Astrocyte (in vitro differentiated cells and primary cell): ENCODE results near the gene SULF2. TPM values are rescaled to one million over a fixed set of nuclear protein-coding genes. Genes with fewer than 3 reads are reported as not detected.

Source experiments
- DNase-seq: peaks from one replicate; pipeline ENCODE4 v3.0.0-alpha.2; 2010; ENCODE audit warnings: low read depth
- FAIRE-seq: peaks from 2 replicates; lab custom pipeline; 2011; peaks lifted over from hg19 to GRCh38; lab: Jason Lieb, UNC
- H2AFZ ChIP-seq: 2 replicates; pipeline ENCODE4 v1.6.0; 2012; ENCODE audit warnings: low read depth, low read length, inconsistent platforms
- H3K27ac ChIP-seq: 2 replicates; pipeline ENCODE4 v1.5.1; 2011; ENCODE audit warnings: low read depth, low read length, inconsistent platforms
- H3K27me3 ChIP-seq: 2 replicates; pipeline ENCODE4 v1.6.0; 2011; ENCODE audit warnings: low read length, inconsistent platforms; ENCODE audit not compliant: insufficient read depth
- H3K36me3 ChIP-seq: 2 replicates; pipeline ENCODE4 v1.5.1; 2011; ENCODE audit warnings: low read length, inconsistent platforms; ENCODE audit not compliant: insufficient read depth
- H3K4me1 ChIP-seq: 2 replicates; pipeline ENCODE4 v1.5.1; 2011; ENCODE audit warnings: low read length, inconsistent platforms; ENCODE audit not compliant: insufficient read depth
- H3K4me2 ChIP-seq: 2 replicates; pipeline ENCODE4 v1.6.0; 2012; ENCODE audit warnings: low read length, inconsistent platforms
- H3K4me3 ChIP-seq: 2 replicates; pipeline ENCODE4 v1.5.1; 2011; ENCODE audit warnings: low read depth, mild to moderate bottlenecking, low read length, inconsistent platforms; ENCODE audit not compliant: insufficient read depth
- H3K79me2 ChIP-seq: 2 replicates; pipeline ENCODE4 v1.6.0; 2012; ENCODE audit warnings: mild to moderate bottlenecking, low read length, inconsistent platforms; ENCODE audit not compliant: insufficient read depth
- H3K9ac ChIP-seq: 2 replicates; pipeline ENCODE4 v1.6.0; 2012; ENCODE audit warnings: mild to moderate bottlenecking, low read length, inconsistent platforms
- H3K9me3 ChIP-seq: 2 replicates; pipeline ENCODE4 v1.5.1; 2012; ENCODE audit warnings: low read depth, mild to moderate bottlenecking, low read length, inconsistent platforms; ENCODE audit not compliant: insufficient read depth
- H4K20me1 ChIP-seq: 2 replicates; pipeline ENCODE4 v1.6.0; 2012; ENCODE audit warnings: low read length, inconsistent platforms; ENCODE audit not compliant: insufficient read depth
- H3K27ac Mint-ChIP-seq: one replicate; pipeline ENCODE4 v1.8.0; 2021; ENCODE audit warnings: mild to moderate bottlenecking, mixed read lengths; ENCODE audit not compliant: unreplicated experiment
- H3K27me3 Mint-ChIP-seq: one replicate; pipeline ENCODE4 v1.8.0; 2021; ENCODE audit warnings: low read depth, mixed read lengths; ENCODE audit not compliant: unreplicated experiment
- H3K36me3 Mint-ChIP-seq: one replicate; pipeline ENCODE4 v1.8.0; 2021; ENCODE audit warnings: low read depth, mixed read lengths; ENCODE audit not compliant: unreplicated experiment
- H3K4me1 Mint-ChIP-seq: one replicate; pipeline ENCODE4 v1.8.0; 2021; ENCODE audit warnings: low read depth, mixed read lengths; ENCODE audit not compliant: unreplicated experiment
- H3K4me3 Mint-ChIP-seq: one replicate; pipeline ENCODE4 v1.8.0; 2021; ENCODE audit warnings: mild to moderate bottlenecking, moderate library complexity, mixed read lengths; ENCODE audit not compliant: unreplicated experiment
- H3K9me3 Mint-ChIP-seq: one replicate; pipeline ENCODE4 v1.8.0; 2021; ENCODE audit warnings: mild to moderate bottlenecking, mixed read lengths; ENCODE audit not compliant: unreplicated experiment
- EZH2 ChIP-seq: IDR thresholded peaks from 2 replicates; pipeline ENCODE4 v1.6.1; 2012; ENCODE audit warnings: mild to moderate bottlenecking, low read length, inconsistent platforms; ENCODE audit not compliant: insufficient read depth
- total RNA-seq: library from RNA; stranded (reverse); gene quantifications from 2 replicates; pipeline ENCODE4 v1.2.1, GENCODE V29; 2021
- TF ChIP-seq, protein P1 (sequence below): IDR thresholded peaks from 2 replicates; pipeline ENCODE4 v1.5.1; 2011; ENCODE audit warnings: low read depth, mild to moderate bottlenecking, inconsistent platforms, low read length, moderate library complexity; ENCODE audit not compliant: insufficient read depth

SULF2 gene
- total RNA-seq, 1 donor from 2014 or later = 139 TPM

DNA sequence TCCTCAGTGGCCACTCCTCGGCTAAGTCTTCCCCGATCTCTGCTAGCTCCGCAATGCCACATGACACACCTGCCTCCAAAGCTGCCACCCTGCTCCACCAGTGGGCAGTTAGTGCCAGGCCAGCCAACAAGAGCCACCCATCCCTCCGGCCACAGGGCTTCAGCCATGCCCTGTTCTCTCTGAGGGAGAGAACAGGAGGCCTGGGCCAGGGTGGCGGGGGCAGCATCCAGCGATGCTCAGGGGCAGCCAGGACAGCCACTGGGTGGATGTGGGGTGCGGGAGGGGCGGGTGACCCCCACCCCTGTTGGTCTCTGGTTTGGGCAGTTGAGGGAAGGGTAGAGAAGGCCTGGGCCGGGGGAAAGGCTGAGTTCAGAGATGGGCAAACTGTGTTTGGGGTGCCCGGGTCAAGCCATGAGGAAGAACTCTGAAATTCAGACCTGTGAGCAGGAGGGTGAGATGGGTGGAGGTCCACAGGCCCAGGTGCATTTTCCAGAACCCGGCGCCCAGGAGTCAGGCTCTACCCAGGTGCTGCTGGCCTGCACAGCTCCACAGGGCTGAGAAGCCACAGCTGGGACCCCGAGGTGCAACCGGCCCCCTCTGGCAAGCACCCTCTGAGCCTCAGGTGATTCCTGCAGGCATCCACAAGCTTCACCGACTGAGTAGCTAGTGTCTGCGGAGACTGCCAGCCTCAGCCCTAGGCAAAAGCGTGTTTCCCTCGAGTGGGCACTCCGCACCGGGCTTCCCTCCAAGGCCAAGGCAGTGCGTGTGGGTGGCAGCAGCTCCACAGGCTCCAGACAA, 91.1 kb downstream of the SULF2 start:
- H2AFZ ChIP-seq = no peak overlapping the region
- H3K79me2 ChIP-seq = no peaks in the 10 kb centered on the region
- no peak overlapping the region for H3K4me2 ChIP-seq
- H3K9ac ChIP-seq = no peak overlapping the region
- H3K27me3 ChIP-seq = no peaks in the 10 kb centered on the region
- peaks cover 27% of the 10 kb centered on the region for H3K9me3 ChIP-seq
- FAIRE-seq (no peak), DNase-seq (no peak)
- TF ChIP-seq, protein P1, sequence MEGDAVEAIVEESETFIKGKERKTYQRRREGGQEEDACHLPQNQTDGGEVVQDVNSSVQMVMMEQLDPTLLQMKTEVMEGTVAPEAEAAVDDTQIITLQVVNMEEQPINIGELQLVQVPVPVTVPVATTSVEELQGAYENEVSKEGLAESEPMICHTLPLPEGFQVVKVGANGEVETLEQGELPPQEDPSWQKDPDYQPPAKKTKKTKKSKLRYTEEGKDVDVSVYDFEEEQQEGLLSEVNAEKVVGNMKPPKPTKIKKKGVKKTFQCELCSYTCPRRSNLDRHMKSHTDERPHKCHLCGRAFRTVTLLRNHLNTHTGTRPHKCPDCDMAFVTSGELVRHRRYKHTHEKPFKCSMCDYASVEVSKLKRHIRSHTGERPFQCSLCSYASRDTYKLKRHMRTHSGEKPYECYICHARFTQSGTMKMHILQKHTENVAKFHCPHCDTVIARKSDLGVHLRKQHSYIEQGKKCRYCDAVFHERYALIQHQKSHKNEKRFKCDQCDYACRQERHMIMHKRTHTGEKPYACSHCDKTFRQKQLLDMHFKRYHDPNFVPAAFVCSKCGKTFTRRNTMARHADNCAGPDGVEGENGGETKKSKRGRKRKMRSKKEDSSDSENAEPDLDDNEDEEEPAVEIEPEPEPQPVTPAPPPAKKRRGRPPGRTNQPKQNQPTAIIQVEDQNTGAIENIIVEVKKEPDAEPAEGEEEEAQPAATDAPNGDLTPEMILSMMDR = no peak
- TF ChIP-seq EZH2 = no peak
- H3K27ac Mint-ChIP-seq = no peak overlapping the region
- H3K36me3 ChIP-seq = no peaks in the 10 kb centered on the region
- H3K4me1 ChIP-seq = peaks cover under 1% of the 10 kb centered on the region
- no peaks in the 10 kb centered on the region for H3K9me3 Mint-ChIP-seq
- H3K4me3 ChIP-seq = no peak overlapping the region
- peaks cover 8% of the 10 kb centered on the region for H3K36me3 Mint-ChIP-seq
- no peak overlapping the region for H3K4me3 Mint-ChIP-seq
- peaks cover 16% of the 10 kb centered on the region for H3K4me1 Mint-ChIP-seq
- no peaks in the 10 kb centered on the region for H3K27me3 Mint-ChIP-seq
- H3K27ac ChIP-seq = no peak overlapping the region
- H4K20me1 ChIP-seq = no peaks in the 10 kb centered on the region

DNA sequence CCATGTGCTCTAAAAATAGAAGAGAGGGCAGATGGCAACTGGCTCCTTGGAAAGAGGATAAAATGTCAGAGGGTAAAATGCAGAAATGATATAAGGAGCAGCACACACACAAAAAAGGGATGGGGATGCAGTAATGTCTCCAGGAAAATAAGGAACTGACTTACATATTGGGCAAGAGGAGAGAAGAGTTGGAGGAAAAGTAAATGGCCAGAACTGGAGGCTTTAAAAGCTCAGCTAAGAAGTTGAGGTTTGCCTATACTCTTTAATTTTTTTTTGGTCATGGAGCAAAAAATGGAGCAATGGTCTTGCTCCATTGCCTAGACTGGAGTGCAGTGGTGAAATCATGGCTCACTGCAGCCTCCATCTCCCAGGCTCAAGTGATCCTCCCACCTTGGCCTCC, 93.7 kb downstream of the SULF2 start:
- no peaks in the 10 kb centered on the region for H3K36me3 Mint-ChIP-seq
- no peaks in the 10 kb centered on the region for H3K27me3 Mint-ChIP-seq
- H3K79me2 ChIP-seq = no peaks in the 10 kb centered on the region
- no peak overlapping the region for H3K27ac Mint-ChIP-seq
- no peaks in the 10 kb centered on the region for H3K36me3 ChIP-seq
- no peak overlapping the region for H2AFZ ChIP-seq
- no peak overlapping the region for H3K4me2 ChIP-seq
- TF ChIP-seq, protein P1 = no peak
- no peak for TF ChIP-seq EZH2
- FAIRE-seq = no peak
- H3K4me3 ChIP-seq = no peak overlapping the region
- no peaks in the 10 kb centered on the region for H3K9me3 Mint-ChIP-seq
- peaks cover 16% of the 10 kb centered on the region for H3K4me1 ChIP-seq
- H4K20me1 ChIP-seq = no peaks in the 10 kb centered on the region
- peaks cover 27% of the 10 kb centered on the region for H3K9me3 ChIP-seq
- peak; percentile 36 for DNase-seq
- H3K4me1 Mint-ChIP-seq = peaks cover 34% of the 10 kb centered on the region
- no peak overlapping the region for H3K4me3 Mint-ChIP-seq
- H3K27me3 ChIP-seq = no peaks in the 10 kb centered on the region
- H3K9ac ChIP-seq = no peak overlapping the region
- H3K27ac ChIP-seq = no peak overlapping the region

DNA sequence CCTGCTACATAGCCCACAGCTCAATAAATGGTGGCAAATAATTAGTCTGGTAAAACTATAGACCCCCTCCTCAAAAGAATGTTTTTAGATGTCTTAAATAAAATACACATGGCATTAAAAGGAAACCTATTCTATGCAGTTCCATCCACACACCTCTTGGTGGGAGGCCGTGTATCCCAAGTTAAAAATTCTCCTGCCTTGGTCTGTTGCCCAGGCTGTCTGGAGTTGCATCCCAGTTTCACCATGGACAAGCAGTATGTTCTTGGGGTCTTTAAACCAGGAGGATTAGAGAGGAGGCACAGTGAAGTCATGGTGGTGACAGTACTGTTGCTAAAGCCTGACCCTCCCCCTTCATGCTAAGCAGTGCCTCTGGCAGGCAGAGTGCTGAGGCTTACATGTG, 95.5 kb downstream of the SULF2 start:
- no peak overlapping the region for H3K4me3 ChIP-seq
- no peaks in the 10 kb centered on the region for H3K36me3 ChIP-seq
- DNase-seq = no peak
- H3K9ac ChIP-seq = no peak overlapping the region
- no peaks in the 10 kb centered on the region for H3K79me2 ChIP-seq
- H3K27me3 ChIP-seq = no peaks in the 10 kb centered on the region
- peaks cover 22% of the 10 kb centered on the region for H3K4me1 ChIP-seq
- no peak for TF ChIP-seq EZH2
- TF ChIP-seq, protein P1 = no peak
- no peaks in the 10 kb centered on the region for H4K20me1 ChIP-seq
- Mint-ChIP-seq H3K36me3 (peaks cover 4% of the 10 kb centered on the region), H3K27ac (peak overlapping the region; percentile 73), H3K9me3 (no peaks in the 10 kb centered on the region), H3K4me1 (peaks cover 34% of the 10 kb centered on the region), H3K27me3 (no peaks in the 10 kb centered on the region), H3K4me3 (no peak overlapping the region)
- no peak overlapping the region for H3K27ac ChIP-seq
- no peak overlapping the region for H2AFZ ChIP-seq
- no peak for FAIRE-seq
- no peak overlapping the region for H3K4me2 ChIP-seq
- peaks cover 27% of the 10 kb centered on the region for H3K9me3 ChIP-seq
